HCT116 (cell line): ENCODE results near the gene LMBRD1.

Experiments
- CEBPB ChIP-seq: IDR thresholded peaks from 2 replicates; pipeline ENCODE4 v1.6.1; 2012; ENCODE audit warnings: low read depth
- EZH2 ChIP-seq: fragments of 200-600 bp; sonication (generic); IDR thresholded peaks from 2 replicates; pipeline ENCODE4 v1.6.1; 2017; ENCODE audit warnings: antibody characterized with exemption, mixed run types
- FOSL1 ChIP-seq: IDR thresholded peaks from 2 replicates; pipeline ENCODE4 v1.6.1; 2012; ENCODE audit warnings: low read depth
- JUND ChIP-seq: IDR thresholded peaks from 2 replicates; pipeline ENCODE4 v1.6.1; 2012
- POLR2A ChIP-seq: IDR thresholded peaks from 2 replicates; pipeline ENCODE4 v1.7.0; 2011; ENCODE audit warnings: borderline replicate concordance; ENCODE audit not compliant: insufficient read depth, insufficient read length; ENCODE audit errors: extremely low read depth
- POLR2AphosphoS5 ChIP-seq: IDR thresholded peaks from 2 replicates; pipeline ENCODE4 v1.6.1; 2011; ENCODE audit warnings: mild to moderate bottlenecking, low read depth, low read length, moderate library complexity
- RAD21 ChIP-seq: IDR thresholded peaks from 2 replicates; pipeline ENCODE4 v1.6.1; 2012; ENCODE audit warnings: low read depth, mild to moderate bottlenecking
- SP1 ChIP-seq: IDR thresholded peaks from 2 replicates; pipeline ENCODE4 v1.6.1; 2012; ENCODE audit warnings: low read depth
- SRF ChIP-seq: IDR thresholded peaks from 2 replicates; pipeline ENCODE4 v1.6.1; 2012; ENCODE audit warnings: low read depth
- TCF7L2 ChIP-seq: IDR thresholded peaks from 2 replicates; pipeline ENCODE4 v1.7.0; 2011; ENCODE audit warnings: borderline replicate concordance, inconsistent platforms; ENCODE audit not compliant: insufficient read depth, insufficient read length; ENCODE audit errors: extremely low read depth
- TF ChIP-seq, protein P1 (sequence below), 3 experiments: fragments of 200-600 bp in 1 of 3; sonication (generic) in 1 of 3; IDR thresholded peaks in 2 of 3; conservative IDR thresholded peaks in 1 of 3; 2 replicates each; pipeline ENCODE4 v1.5.1; 2012 to 2017; ENCODE audit warnings: low read depth in 2 of 3, low read length in 2 of 3, antibody characterized with exemption in 1 of 3, borderline replicate concordance in 1 of 3, control low read depth in 1 of 3, mild to moderate bottlenecking in 1 of 3, mixed read lengths in 1 of 3, mixed run types in 1 of 3, moderate library complexity in 1 of 3; ENCODE audit not compliant: insufficient read depth in 1 of 3
- TF ChIP-seq, protein P2 (sequence below): IDR thresholded peaks from 2 replicates; pipeline ENCODE4 v1.6.1; 2012
- TF ChIP-seq, protein P3 (sequence below): IDR thresholded peaks from 2 replicates; pipeline ENCODE4 v1.6.1; 2012; ENCODE audit warnings: low read depth
- TF ChIP-seq, protein P4 (sequence below): IDR thresholded peaks from 2 replicates; pipeline ENCODE4 v1.6.1; 2011; ENCODE audit warnings: mild to moderate bottlenecking, low read length, moderate library complexity; ENCODE audit not compliant: insufficient replicate concordance; ENCODE audit errors: extremely low read depth

DNA sequence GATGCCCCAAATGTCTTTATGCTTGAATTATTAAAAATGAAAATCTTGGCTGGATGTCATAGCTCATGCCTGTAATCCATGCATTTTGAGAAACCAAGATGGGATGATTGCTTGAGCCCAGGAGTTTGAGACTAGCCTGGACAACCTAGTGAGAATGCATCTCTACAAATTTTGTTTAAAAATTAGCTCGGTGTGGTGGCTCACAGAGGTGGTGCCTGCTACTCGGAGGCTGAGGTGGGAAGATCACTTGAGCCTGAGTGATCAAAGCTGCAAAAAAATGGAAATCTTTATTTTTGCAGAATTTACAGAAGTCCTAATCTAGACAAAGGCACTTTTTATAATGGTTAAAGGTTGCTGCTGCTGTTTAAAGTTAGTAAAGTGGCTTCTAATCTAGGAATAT, 49.5 kb upstream of the LMBRD1 start:
- no peak for TF ChIP-seq POLR2A
- TF ChIP-seq, protein P1, sequence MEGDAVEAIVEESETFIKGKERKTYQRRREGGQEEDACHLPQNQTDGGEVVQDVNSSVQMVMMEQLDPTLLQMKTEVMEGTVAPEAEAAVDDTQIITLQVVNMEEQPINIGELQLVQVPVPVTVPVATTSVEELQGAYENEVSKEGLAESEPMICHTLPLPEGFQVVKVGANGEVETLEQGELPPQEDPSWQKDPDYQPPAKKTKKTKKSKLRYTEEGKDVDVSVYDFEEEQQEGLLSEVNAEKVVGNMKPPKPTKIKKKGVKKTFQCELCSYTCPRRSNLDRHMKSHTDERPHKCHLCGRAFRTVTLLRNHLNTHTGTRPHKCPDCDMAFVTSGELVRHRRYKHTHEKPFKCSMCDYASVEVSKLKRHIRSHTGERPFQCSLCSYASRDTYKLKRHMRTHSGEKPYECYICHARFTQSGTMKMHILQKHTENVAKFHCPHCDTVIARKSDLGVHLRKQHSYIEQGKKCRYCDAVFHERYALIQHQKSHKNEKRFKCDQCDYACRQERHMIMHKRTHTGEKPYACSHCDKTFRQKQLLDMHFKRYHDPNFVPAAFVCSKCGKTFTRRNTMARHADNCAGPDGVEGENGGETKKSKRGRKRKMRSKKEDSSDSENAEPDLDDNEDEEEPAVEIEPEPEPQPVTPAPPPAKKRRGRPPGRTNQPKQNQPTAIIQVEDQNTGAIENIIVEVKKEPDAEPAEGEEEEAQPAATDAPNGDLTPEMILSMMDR (IDR thresholded peaks at IDR 0.05 in 2 of 3, conservative IDR thresholded peaks at IDR 0.05 in 1 of 3; ENCODE audit: borderline replicate concordance in 1 of 3, insufficient read depth in 1 of 3, low read depth in 2 of 3, low read length in 2 of 3): no peak
- TF ChIP-seq SP1: no peak
- TF ChIP-seq POLR2AphosphoS5: no peak
- no peak for TF ChIP-seq RAD21
- TF ChIP-seq SRF: no peak
- TF ChIP-seq EZH2: no peak
- TF ChIP-seq, protein P2, sequence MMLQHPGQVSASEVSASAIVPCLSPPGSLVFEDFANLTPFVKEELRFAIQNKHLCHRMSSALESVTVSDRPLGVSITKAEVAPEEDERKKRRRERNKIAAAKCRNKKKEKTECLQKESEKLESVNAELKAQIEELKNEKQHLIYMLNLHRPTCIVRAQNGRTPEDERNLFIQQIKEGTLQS: no peak
- TF ChIP-seq, protein P3, sequence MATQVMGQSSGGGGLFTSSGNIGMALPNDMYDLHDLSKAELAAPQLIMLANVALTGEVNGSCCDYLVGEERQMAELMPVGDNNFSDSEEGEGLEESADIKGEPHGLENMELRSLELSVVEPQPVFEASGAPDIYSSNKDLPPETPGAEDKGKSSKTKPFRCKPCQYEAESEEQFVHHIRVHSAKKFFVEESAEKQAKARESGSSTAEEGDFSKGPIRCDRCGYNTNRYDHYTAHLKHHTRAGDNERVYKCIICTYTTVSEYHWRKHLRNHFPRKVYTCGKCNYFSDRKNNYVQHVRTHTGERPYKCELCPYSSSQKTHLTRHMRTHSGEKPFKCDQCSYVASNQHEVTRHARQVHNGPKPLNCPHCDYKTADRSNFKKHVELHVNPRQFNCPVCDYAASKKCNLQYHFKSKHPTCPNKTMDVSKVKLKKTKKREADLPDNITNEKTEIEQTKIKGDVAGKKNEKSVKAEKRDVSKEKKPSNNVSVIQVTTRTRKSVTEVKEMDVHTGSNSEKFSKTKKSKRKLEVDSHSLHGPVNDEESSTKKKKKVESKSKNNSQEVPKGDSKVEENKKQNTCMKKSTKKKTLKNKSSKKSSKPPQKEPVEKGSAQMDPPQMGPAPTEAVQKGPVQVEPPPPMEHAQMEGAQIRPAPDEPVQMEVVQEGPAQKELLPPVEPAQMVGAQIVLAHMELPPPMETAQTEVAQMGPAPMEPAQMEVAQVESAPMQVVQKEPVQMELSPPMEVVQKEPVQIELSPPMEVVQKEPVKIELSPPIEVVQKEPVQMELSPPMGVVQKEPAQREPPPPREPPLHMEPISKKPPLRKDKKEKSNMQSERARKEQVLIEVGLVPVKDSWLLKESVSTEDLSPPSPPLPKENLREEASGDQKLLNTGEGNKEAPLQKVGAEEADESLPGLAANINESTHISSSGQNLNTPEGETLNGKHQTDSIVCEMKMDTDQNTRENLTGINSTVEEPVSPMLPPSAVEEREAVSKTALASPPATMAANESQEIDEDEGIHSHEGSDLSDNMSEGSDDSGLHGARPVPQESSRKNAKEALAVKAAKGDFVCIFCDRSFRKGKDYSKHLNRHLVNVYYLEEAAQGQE: no peak
- TF ChIP-seq CEBPB: no peak
- no peak for TF ChIP-seq TCF7L2
- no peak for TF ChIP-seq JUND
- TF ChIP-seq FOSL1: no peak
- TF ChIP-seq, protein P4, sequence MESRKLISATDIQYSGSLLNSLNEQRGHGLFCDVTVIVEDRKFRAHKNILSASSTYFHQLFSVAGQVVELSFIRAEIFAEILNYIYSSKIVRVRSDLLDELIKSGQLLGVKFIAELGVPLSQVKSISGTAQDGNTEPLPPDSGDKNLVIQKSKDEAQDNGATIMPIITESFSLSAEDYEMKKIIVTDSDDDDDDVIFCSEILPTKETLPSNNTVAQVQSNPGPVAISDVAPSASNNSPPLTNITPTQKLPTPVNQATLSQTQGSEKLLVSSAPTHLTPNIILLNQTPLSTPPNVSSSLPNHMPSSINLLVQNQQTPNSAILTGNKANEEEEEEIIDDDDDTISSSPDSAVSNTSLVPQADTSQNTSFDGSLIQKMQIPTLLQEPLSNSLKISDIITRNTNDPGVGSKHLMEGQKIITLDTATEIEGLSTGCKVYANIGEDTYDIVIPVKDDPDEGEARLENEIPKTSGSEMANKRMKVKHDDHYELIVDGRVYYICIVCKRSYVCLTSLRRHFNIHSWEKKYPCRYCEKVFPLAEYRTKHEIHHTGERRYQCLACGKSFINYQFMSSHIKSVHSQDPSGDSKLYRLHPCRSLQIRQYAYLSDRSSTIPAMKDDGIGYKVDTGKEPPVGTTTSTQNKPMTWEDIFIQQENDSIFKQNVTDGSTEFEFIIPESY: no peak
